HEK293 (cell line): Measurements from ENCODE around the gene STC2.
A peak's percentile ranks its signal among the peaks of the same experiment; 100 is the strongest.

Experiments used
- ATF2 ChIP-seq: fragments of 450-650 bp; formaldehyde crosslinking; IDR thresholded peaks from 2 replicates; pipeline ENCODE4 v1.5.1; 2016; ENCODE audit warnings: missing biosample characterization, missing genetic modification characterization, low read depth
- HOXD13 ChIP-seq: sonication (generic); formaldehyde crosslinking; IDR thresholded peaks from 2 replicates; pipeline ENCODE4 v1.8.0; 2022; ENCODE audit warnings: missing genetic modification reagents, borderline replicate concordance
- KLF10 ChIP-seq: fragments of 450-650 bp; IDR thresholded peaks from 2 replicates; pipeline ENCODE4 v1.5.1; 2018; ENCODE audit warnings: missing biosample characterization, mild to moderate bottlenecking, missing genetic modification characterization
- MYNN ChIP-seq: fragments of 450-650 bp; formaldehyde crosslinking; IDR thresholded peaks from 2 replicates; pipeline ENCODE4 v1.5.1; 2016; ENCODE audit warnings: missing biosample characterization, missing genetic modification characterization, borderline replicate concordance
- PRDM10 ChIP-seq: fragments of 450-650 bp; formaldehyde crosslinking; IDR thresholded peaks from 2 replicates; pipeline ENCODE4 v1.5.1; 2016; ENCODE audit warnings: missing biosample characterization, missing genetic modification characterization
- SCRT1 ChIP-seq: fragments of 450-650 bp; formaldehyde crosslinking; IDR thresholded peaks from 2 replicates; pipeline ENCODE4 v1.5.1; 2016; ENCODE audit warnings: missing biosample characterization, missing genetic modification characterization, borderline replicate concordance
- SP2 ChIP-seq: fragments of 450-650 bp; formaldehyde crosslinking; IDR thresholded peaks from 2 replicates; pipeline ENCODE4 v1.5.1; 2016; ENCODE audit warnings: missing biosample characterization, missing genetic modification characterization
- SP3 ChIP-seq: fragments of 450-650 bp; formaldehyde crosslinking; IDR thresholded peaks from 2 replicates; pipeline ENCODE4 v1.5.1; 2016; ENCODE audit warnings: missing biosample characterization, missing genetic modification characterization
- ZBTB7A ChIP-seq: fragments of 450-650 bp; formaldehyde crosslinking; IDR thresholded peaks from 2 replicates; pipeline ENCODE4 v1.5.1; 2016; ENCODE audit warnings: low read depth, missing biosample characterization, missing genetic modification characterization
- ZBTB8A ChIP-seq: fragments of 450-650 bp; formaldehyde crosslinking; IDR thresholded peaks from 2 replicates; pipeline ENCODE4 v1.5.1; 2016; ENCODE audit warnings: missing biosample characterization, missing genetic modification characterization
- ZFHX2 ChIP-seq: fragments of 450-650 bp; formaldehyde crosslinking; conservative IDR thresholded peaks from 2 replicates; pipeline ENCODE4 v1.5.1; 2016; ENCODE audit warnings: missing biosample characterization, missing genetic modification characterization
- ZFP37 ChIP-seq: fragments of 450-650 bp; formaldehyde crosslinking; IDR thresholded peaks from 2 replicates; pipeline ENCODE4 v1.5.1; 2016; ENCODE audit warnings: missing biosample characterization, missing genetic modification characterization
- ZIC2 ChIP-seq: fragments of 450-650 bp; formaldehyde crosslinking; IDR thresholded peaks from 2 replicates; pipeline ENCODE4 v1.5.1; 2016; ENCODE audit warnings: missing biosample characterization, missing genetic modification characterization
- ZNF174 ChIP-seq: fragments of 450-650 bp; formaldehyde crosslinking; IDR thresholded peaks from 2 replicates; pipeline ENCODE4 v1.5.0; 2017; ENCODE audit warnings: missing biosample characterization, mild to moderate bottlenecking, missing genetic modification characterization
- ZNF366 ChIP-seq: fragments of 450-650 bp; formaldehyde crosslinking; conservative IDR thresholded peaks from 2 replicates; pipeline ENCODE4 v1.5.1; 2016; ENCODE audit warnings: missing biosample characterization, missing genetic modification characterization
- ZNF394 ChIP-seq: fragments of 450-650 bp; formaldehyde crosslinking; IDR thresholded peaks from 2 replicates; pipeline ENCODE4 v1.5.1; 2016; ENCODE audit warnings: missing biosample characterization, missing genetic modification characterization, mild to moderate bottlenecking, moderate library complexity, borderline replicate concordance
- ZNF433 ChIP-seq: fragments of 450-650 bp; formaldehyde crosslinking; IDR thresholded peaks from 2 replicates; pipeline ENCODE4 v1.5.1; 2016; ENCODE audit warnings: missing biosample characterization, missing genetic modification characterization, low read depth
- ZSCAN16 ChIP-seq: fragments of 450-650 bp; formaldehyde crosslinking; IDR thresholded peaks from 2 replicates; pipeline ENCODE4 v1.5.1; 2016; ENCODE audit warnings: missing biosample characterization, missing genetic modification characterization
- TF ChIP-seq, protein P1 (sequence below): fragments of 450-650 bp; formaldehyde crosslinking; IDR thresholded peaks from 2 replicates; pipeline ENCODE4 v1.5.1; 2017; ENCODE audit warnings: missing biosample characterization, missing genetic modification characterization
- TF ChIP-seq, protein P2 (sequence below): fragments of 450-650 bp; formaldehyde crosslinking; IDR thresholded peaks from 2 replicates; pipeline ENCODE4 v1.5.1; 2017; ENCODE audit warnings: missing biosample characterization, missing genetic modification characterization
- TF ChIP-seq, protein P3 (sequence below): fragments of 450-650 bp; formaldehyde crosslinking; IDR thresholded peaks from 2 replicates; pipeline ENCODE4 v1.5.1; 2016; ENCODE audit warnings: missing biosample characterization, missing genetic modification characterization
- TF ChIP-seq, protein P4 (sequence below): fragments of 450-650 bp; formaldehyde crosslinking; IDR thresholded peaks from 2 replicates; pipeline ENCODE4 v1.5.1; 2016; ENCODE audit warnings: missing biosample characterization, missing genetic modification characterization
- TF ChIP-seq, protein P5 (sequence below): fragments of 450-650 bp; formaldehyde crosslinking; IDR thresholded peaks from 2 replicates; pipeline ENCODE4 v1.5.1; 2016; ENCODE audit warnings: missing biosample characterization, missing genetic modification characterization

The STC2 gene

GRCh38 chr5:173283318-173284288, 44.6 kb downstream of the STC2 start (continued):
- TF ChIP-seq ZFP37 (peak; percentile 74; the same call in 1 of the 2 replicates), ZNF394 (tag by site-specific recombination) (peak; percentile 55; the same call in 1 of the 2 replicates), HOXD13 (CRISPR knock-in tag) (no peak), ZIC2 (tag by site-specific recombination) (peak; percentile 75), MYNN (tag by site-specific recombination) (no peak), KLF10 (tag by site-specific recombination) (peak; percentile 88), SCRT1 (tag by site-specific recombination) (no peak), ZFHX2 (tag by site-specific recombination) (peak; percentile 89), ATF2 (tag by site-specific recombination) (no peak), SP3 (tag by site-specific recombination) (peak; percentile 66), SP2 (peak; percentile 69), ZNF174 (tag by site-specific recombination) (no peak), ZNF433 (tag by site-specific recombination) (no peak), ZBTB7A (tag by site-specific recombination) (no peak), ZNF366 (tag by site-specific recombination) (peak; percentile 63), PRDM10 (peak; percentile 52; the same call in 1 of the 2 replicates), ZSCAN16 (tag by site-specific recombination) (no peak), ZBTB8A (tag by site-specific recombination) (peak; percentile 83)
- TF ChIP-seq, protein P1, sequence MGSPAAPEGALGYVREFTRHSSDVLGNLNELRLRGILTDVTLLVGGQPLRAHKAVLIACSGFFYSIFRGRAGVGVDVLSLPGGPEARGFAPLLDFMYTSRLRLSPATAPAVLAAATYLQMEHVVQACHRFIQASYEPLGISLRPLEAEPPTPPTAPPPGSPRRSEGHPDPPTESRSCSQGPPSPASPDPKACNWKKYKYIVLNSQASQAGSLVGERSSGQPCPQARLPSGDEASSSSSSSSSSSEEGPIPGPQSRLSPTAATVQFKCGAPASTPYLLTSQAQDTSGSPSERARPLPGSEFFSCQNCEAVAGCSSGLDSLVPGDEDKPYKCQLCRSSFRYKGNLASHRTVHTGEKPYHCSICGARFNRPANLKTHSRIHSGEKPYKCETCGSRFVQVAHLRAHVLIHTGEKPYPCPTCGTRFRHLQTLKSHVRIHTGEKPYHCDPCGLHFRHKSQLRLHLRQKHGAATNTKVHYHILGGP (tag by site-specific recombination) = peak; percentile 91
- TF ChIP-seq, protein P2, sequence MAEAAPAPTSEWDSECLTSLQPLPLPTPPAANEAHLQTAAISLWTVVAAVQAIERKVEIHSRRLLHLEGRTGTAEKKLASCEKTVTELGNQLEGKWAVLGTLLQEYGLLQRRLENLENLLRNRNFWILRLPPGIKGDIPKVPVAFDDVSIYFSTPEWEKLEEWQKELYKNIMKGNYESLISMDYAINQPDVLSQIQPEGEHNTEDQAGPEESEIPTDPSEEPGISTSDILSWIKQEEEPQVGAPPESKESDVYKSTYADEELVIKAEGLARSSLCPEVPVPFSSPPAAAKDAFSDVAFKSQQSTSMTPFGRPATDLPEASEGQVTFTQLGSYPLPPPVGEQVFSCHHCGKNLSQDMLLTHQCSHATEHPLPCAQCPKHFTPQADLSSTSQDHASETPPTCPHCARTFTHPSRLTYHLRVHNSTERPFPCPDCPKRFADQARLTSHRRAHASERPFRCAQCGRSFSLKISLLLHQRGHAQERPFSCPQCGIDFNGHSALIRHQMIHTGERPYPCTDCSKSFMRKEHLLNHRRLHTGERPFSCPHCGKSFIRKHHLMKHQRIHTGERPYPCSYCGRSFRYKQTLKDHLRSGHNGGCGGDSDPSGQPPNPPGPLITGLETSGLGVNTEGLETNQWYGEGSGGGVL (tag by site-specific recombination) = peak; percentile 90
- TF ChIP-seq, protein P3, sequence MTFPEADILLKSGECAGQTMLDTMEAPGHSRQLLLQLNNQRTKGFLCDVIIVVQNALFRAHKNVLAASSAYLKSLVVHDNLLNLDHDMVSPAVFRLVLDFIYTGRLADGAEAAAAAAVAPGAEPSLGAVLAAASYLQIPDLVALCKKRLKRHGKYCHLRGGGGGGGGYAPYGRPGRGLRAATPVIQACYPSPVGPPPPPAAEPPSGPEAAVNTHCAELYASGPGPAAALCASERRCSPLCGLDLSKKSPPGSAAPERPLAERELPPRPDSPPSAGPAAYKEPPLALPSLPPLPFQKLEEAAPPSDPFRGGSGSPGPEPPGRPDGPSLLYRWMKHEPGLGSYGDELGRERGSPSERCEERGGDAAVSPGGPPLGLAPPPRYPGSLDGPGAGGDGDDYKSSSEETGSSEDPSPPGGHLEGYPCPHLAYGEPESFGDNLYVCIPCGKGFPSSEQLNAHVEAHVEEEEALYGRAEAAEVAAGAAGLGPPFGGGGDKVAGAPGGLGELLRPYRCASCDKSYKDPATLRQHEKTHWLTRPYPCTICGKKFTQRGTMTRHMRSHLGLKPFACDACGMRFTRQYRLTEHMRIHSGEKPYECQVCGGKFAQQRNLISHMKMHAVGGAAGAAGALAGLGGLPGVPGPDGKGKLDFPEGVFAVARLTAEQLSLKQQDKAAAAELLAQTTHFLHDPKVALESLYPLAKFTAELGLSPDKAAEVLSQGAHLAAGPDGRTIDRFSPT (tag by site-specific recombination) = peak; percentile 86
- TF ChIP-seq, protein P4, sequence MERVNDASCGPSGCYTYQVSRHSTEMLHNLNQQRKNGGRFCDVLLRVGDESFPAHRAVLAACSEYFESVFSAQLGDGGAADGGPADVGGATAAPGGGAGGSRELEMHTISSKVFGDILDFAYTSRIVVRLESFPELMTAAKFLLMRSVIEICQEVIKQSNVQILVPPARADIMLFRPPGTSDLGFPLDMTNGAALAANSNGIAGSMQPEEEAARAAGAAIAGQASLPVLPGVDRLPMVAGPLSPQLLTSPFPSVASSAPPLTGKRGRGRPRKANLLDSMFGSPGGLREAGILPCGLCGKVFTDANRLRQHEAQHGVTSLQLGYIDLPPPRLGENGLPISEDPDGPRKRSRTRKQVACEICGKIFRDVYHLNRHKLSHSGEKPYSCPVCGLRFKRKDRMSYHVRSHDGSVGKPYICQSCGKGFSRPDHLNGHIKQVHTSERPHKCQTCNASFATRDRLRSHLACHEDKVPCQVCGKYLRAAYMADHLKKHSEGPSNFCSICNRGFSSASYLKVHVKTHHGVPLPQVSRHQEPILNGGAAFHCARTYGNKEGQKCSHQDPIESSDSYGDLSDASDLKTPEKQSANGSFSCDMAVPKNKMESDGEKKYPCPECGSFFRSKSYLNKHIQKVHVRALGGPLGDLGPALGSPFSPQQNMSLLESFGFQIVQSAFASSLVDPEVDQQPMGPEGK (tag by site-specific recombination) = peak; percentile 90
- TF ChIP-seq, protein P5, sequence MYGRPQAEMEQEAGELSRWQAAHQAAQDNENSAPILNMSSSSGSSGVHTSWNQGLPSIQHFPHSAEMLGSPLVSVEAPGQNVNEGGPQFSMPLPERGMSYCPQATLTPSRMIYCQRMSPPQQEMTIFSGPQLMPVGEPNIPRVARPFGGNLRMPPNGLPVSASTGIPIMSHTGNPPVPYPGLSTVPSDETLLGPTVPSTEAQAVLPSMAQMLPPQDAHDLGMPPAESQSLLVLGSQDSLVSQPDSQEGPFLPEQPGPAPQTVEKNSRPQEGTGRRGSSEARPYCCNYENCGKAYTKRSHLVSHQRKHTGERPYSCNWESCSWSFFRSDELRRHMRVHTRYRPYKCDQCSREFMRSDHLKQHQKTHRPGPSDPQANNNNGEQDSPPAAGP (tag by site-specific recombination) = peak; percentile 67
